NCI-H345 treated with DMSO at 0.1 percent for 48 hours (cell line): ENCODE results near the gene GNPDA1.

Experiments
- DNase-seq: peaks from one replicate; lab custom pipeline; 2025; ENCODE audit not compliant: unreplicated experiment; lab: John Stamatoyannopoulos, UW

The GNPDA1 gene

DNA sequence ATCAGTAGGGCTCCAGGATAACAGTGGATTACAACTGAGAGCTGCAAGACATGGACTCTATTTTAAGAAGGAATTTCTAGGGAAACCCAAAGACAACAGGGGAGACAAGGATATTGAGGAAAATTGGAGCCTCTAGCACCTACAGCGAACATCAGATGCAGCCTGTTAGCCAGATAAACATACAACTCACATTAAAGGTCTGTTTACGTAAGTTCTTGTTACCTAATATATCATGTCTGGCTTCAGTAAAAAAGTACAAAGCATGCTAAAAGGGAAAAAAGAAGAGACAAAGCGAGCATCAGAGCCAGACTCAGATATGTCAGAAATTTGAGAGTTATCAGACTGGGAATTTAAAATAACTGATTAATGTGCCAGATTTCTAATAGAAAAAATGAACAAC lies 17.2 kb downstream of the GNPDA1 start:
- DNase-seq, result no peak

- no peak for DNase-seq
Measured at GRCh38 chr5:141994511-141995136, 18.2 kb downstream of the GNPDA1 start.

DNA sequence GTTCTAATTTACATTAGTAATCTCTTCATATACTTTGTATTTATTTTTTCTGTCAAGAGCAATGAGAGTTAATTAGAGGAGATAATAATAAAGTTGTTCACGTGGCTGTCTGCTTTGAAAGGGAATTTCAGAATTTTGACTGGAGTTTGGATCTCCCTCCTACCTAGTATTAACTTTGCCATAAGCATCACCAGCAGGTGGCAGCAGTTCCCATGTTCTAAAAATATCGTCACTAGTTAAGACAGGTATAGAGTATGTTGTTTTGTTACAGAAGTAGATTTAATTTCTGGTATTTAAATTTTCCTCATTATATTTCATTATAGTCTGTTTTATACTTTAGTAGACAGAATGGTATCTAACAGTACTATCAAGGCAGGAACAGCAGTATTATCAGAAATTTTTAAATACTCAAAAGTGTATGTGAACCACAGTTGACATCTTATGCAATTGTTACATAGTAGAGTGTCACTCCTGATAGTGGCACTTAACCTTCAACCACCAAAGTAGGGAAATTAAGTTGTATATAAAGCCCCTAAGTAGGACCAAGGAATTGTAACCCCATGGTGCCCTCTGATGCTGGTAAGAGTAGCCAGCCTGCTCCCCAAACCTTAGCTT lies 20.4 kb downstream of the GNPDA1 start:
- peak; percentile 38 for DNase-seq

GRCh38 chr5:141989720-141990119 lies 23.1 kb downstream of the GNPDA1 start:
- no peak for DNase-seq

DNA sequence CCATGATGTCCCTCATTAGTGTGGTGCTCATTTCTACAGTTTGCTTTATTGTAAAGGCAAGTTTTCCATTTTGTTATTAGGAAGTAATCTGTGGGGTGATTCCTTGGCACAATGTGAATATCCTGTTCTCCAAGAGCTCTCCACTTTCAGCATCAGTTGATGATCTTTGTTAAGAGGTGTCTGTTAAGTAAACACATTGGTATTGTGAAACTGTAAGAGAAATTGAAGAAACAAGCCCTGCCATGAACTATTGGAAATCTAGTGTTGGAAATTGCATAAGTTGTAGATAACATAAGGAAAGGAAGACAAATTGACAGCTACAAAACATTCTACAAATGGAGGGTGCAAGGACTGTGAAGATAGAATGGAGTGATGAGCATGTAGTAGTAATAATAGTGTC lies 26.8 kb downstream of the GNPDA1 start:
- no peak for DNase-seq

GRCh38 chr5:141982626-141983025 lies 30.2 kb downstream of the GNPDA1 start:
- DNase-seq, result no peak

DNA sequence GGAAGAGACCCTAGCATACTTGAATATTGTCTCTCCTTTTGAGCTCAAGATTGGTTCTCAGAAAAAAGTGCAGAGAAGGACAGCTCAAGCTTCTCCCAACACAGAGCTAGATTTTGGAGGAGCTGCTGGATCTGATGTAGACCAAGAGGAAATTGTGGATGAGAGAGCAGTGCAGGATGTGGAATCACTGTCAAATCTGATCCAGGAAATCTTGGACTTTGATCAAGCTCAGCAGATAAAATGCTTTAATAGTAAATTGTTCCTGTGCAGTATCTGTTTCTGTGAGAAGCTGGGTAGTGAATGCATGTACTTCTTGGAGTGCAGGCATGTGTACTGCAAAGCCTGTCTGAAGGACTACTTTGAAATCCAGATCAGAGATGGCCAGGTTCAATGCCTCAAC lies 34.4 kb downstream of the GNPDA1 start:
- no peak for DNase-seq

GRCh38 chr5:141976176-141976575 lies 36.7 kb downstream of the GNPDA1 start:
- DNase-seq, result no peak

- DNase-seq, result no peak
Measured at GRCh38 chr5:141973871-141974595, 38.8 kb downstream of the GNPDA1 start.

DNA sequence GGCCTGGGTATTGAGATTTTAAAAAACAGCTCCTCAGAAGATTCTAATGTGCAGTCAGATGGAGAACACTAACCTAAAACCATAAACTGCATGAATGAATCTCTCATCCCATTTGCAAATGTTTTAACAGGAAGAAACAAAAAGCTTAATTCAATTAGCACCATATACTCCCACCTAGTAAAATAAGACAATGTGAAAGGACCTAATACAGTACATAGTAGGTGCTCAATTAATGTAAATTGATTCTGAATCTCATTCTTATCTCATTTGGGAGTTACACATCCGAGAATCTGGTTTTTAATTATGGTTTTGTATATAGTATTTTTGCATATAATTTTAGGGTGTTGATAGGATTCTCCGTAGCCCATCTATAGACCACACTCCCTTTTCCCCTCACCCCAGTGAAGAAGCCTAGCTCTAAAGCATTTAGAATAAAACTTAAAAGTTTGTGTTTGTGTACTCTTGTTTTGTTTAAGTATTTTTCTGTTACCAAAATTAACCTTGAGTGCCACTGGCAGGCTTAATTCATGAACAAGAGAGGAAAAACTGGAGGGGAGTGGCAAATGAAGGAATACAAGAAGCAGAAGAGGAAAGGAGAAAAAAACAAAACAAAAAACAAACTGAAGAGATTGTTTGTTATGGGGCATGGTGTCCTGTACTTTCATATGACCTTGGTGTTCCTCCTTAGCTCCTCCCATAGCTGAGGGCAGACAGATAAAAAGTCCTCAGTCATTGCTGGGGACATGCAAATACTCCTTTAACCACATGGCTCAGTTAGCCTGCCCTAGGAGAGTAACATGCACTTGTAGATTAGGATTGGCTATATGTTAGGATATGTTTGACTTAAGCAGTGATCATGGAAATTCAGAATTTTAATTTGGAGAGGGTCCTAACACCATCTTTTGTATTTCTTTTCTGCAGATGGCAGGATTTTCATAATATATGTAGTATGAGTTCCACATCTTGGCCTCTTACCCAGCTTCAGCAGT lies 42.8 kb downstream of the GNPDA1 start:
- DNase-seq, result no peak

GRCh38 chr5:141968914-141969608 lies 43.8 kb downstream of the GNPDA1 start, which contains the start of gene RNF14:
Gene RNF14, plus strand, starts transcription at chr5:141969105. Its CDS starts 4,484 bp downstream, at chr5:141973589.
- peak; percentile 82 for DNase-seq

- DNase-seq, result no peak
Measured at GRCh38 chr5:141966963-141967333, 45.9 kb downstream of the GNPDA1 start.

DNA sequence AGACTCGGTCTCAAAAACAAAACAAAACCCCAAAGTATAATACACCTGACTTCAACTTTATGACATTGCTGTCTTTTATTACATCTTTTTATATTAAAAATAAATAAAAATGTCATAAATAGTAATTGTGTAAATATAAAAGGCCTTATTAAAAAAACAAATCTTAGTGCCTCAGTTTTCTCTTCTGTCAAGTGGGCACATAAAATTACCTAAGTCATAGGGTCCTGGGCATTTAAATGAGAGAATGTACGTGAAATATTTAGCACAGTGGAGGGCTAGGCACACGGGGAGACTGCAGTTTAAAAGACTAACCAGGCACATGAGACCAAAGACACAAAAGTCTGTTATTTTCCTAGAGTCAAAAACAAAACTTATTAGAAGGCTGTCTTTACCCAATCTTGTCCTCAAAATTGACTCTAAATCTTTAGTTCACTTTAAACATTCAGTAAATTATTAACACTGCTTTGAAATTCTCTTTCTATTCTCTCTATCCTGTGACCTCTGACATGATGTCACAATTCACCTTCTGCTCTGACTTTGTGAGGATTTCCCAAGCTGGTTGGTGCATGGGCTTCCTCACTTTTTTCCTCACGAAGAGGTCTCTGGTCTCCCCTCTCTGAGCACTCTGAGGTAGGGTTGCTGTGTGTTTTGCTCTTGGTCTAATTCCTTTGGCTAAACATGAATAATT lies 46.4 kb downstream of the GNPDA1 start:
- no peak for DNase-seq

DNA sequence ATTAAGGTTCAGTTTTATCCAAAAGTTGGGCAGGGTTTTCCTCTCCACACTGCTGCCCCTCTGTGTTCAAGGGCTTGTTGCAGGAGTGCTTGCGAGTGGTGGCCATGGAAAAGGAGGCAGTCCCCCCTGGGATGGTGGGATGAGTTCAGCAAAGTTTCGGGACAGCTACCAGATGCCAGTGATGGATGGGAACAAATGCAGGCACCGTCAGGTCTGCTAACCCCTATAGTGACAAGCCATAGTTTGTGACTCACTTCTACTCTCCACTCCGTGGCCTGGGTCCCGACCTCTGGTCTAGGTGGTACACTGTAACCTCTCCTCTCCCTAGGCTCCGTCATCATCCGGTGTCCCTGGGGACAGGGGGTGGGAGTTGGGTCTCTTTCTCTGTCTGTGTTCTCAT lies 47.8 kb downstream of the GNPDA1 start:
- DNase-seq, result no peak

DNA sequence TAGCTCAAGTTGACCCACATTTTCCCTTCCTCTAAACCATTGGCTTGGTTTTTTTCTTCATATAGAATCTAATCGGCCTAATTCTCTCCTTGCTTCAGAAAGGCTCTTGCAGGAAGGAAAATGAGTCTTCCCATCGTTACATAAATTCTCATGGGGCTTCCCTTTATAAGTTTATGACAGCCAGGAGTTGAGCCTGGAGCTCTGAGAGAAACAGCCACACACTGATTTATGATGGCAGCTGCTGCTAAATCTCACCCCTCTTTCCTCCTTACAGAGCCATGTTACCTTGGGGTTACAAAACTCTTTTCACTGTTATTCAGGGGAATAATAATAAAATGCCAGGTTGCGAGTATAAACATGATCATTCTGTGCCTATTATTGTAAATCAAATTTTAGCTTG lies 49.1 kb downstream of the GNPDA1 start:
- no peak for DNase-seq

DNA sequence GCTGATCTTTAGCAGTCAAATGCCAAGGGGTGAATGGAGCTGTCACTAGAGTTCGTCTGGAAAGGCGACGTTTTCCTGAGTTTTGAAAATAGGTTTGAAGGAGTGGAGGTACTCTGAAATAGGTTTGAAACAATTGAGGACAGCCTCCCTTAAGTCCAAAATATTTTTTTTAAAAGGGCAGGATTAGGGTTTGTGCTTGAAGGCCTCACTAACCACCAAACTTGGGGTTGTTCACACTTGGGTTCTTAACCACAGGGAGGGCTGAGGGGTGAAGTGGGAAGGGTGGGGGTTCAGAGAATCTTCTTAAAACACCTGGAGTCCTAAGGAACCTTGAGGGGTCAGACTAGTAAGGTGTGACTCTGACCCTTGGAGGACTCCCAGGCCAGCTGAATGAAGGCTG lies 51.4 kb downstream of the GNPDA1 start:
- no peak for DNase-seq

DNA sequence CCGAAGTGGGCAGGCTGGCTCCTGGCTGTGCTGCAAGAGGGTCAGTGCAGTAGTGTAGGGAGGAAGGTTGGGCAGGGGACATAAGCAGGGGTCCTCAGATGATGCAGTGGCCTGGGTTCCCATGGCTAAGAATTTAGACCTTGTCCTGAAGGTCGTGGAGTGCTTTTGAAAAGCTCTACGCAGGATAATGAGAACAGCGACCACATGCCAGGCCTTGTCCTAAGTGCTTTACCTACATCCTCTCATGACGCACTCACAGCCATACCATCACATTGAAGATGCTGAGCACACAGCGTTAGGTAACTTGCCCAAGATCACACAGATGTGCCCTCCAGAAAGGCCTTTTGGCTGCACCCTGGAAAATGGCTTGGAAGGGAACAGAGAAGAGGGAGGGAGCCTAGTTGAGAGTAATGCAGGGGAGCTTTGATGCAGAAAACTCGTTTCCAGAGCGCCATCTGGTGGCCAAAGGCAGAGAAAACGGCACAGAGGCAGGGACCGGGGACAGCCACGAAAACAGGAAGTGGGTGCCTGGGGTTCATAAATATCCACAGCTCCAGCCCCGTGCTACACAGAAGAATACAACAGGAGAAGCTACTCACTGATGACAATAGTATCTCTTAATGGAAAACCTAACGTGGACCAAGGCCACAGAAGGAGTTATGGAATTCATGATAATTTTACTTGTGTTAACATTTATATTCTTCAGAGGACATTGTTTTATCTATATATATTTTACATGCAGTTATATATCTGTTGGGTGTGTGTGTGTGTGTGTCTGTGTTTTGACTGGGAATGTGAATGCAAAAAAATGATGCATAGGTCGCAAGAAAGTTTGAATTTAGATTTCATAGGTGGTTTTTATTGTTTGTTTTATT lies 52.1 kb downstream of the GNPDA1 start:
- DNase-seq, result peak; percentile 81

GRCh38 chr5:141960018-141960417 lies 52.8 kb downstream of the GNPDA1 start:
- no peak for DNase-seq

DNA sequence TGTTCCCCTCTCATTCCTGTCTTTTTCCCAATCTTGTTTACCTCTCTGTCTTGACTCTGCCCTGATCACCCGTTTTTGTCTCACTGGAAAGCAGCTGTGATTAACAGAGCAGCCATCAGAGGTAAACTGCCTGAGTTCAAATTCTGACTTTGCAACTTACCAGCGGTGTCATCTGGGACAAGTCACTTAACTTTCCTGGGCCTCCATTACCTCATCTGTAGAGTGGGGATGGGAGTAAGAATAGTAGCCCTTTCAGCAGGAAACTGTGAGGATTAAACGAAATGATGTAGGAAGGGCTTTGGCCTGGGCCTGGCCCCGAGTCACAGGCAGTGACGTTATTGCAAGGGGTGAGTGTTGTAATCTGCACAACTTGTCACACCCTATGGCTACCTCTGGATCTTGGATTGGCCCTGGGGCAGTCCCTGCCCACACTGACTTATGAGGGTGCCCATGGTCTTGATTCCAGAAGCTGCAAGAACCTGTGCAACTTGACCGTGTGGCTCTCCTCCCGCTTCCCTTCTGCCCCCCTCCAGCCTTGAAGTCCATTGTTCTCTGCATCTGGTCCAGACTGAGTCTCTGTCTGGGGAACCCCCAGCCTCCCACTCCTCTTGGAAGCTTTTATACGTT lies 54.2 kb downstream of the GNPDA1 start:
- DNase-seq, result no peak
